ENCODE results near the gene HGS.

HGS gene

DNA sequence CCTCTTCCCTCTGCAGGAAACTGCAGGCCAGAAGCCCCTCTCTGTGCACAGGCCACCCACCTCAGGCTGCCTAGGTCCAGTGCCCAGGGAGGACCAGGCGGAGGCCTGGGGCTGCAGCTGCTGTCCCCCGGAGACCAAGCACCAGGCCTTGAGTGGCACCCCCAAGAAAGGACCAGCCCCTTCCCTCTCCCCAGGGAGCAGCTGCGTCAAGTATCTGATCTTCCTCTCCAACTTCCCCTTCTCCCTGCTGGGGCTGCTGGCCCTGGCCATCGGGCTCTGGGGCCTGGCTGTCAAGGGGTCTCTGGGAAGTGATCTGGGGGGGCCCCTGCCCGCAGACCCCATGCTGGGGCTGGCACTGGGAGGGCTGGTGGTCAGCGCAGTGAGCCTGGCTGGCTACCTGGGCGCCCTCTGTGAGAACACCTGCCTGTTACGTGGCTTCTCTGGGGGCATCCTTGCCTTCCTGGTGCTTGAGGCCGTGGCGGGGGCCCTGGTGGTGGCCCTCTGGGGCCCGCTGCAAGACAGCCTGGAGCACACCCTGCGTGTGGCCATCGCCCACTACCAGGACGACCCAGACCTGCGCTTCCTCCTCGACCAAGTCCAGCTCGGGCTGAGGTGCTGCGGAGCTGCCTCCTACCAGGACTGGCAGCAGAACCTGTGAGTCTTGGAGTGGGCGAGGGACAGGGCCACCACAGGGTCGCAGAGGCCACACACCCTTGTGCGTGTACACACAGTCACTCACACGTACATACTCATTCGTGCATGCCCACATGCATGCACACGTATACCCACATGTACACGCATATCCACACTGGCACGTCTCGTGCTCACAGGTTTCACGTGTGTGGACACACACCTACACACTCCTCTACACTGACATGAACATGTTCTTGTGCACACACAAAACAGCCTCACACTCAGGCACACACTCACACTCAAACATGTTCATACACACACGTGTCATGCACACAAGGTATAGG is 38.5 kb upstream of the HGS start:
- peaks cover 13% of the 10 kb centered on the region for H3K4me1 ChIP-seq (ENCODE audit: control insufficient read depth, insufficient read depth, low read length)
- H3K4me3 ChIP-seq (ENCODE audit: low read depth, low read length): no peak overlapping the region
- no peak overlapping the region for H3K9ac ChIP-seq (ENCODE audit: low read depth, low read length)
- peaks cover 27% of the 10 kb centered on the region for H3K27me3 ChIP-seq (ENCODE audit: control insufficient read depth, insufficient read depth, low read length)
- H3K36me3 ChIP-seq (ENCODE audit: control insufficient read depth, insufficient read depth, low read length): no peaks in the 10 kb centered on the region
- no peaks in the 10 kb centered on the region for H3K9me3 ChIP-seq (ENCODE audit: control insufficient read depth, insufficient read depth, low read length)
- no peak overlapping the region for H3K27ac ChIP-seq (ENCODE audit: low read depth, low read length)

DNA sequence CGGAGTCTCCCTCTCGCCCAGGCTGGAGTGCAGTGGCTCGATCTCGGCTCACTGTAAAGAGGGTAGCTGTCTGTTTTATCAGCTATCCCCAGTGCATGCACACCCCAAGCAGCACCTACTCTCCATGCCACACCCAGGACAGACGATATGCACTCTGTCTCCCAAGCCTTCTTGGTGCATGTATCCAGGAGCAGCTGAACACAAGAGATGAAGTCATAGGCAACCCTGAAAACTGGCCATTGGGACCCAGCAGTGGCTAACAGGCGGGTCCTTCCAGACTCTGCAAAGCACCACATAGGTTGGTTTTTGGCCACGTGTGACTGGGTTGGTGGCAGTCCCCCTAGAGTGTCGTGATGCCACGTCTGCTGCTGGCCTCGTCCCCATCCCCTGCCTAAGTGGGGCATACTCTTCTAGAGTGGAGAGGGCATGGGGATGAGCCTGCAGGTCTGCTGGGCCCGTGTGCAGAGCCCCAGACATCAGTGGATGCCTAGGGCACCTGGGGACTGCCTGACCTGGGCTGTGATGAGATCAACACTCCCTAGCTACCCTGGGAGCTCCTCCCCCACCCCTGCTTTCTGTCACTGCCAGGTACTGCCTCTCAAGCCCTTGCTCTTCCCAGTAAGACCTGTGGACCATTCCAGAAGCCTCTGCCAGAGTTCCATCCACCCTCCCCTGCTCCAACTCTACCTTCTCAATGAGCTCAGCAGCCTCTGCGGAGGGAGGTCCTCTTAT is 36.8 kb upstream of the HGS start:
- peak overlapping the region; percentile 54; the same call in 1 of the 2 replicates for H3K4me3 ChIP-seq (ENCODE audit: low read depth, low read length)
- peaks cover 13% of the 10 kb centered on the region for H3K4me1 ChIP-seq (ENCODE audit: control insufficient read depth, insufficient read depth, low read length)

DNA sequence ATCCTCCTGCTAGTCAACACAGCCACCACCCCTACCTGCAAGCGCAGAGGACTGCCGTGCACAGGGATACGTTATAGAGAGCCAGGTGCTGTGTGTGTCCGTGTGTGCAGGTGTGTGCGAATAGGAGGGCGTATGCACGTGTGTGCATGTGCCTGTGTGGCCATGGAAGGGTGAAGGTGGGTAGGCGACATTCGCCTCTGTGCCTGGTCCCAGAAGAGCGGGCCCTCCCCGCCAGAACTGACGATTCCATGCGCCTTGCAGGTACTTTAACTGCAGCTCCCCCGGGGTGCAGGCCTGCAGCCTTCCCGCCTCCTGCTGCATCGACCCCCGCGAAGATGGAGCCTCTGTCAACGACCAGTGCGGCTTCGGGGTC is 36.2 kb upstream of the HGS start:
- Histone ChIP-seq H3K4me1 (ENCODE audit: control insufficient read depth, insufficient read depth, low read length) (peaks cover 13% of the 10 kb centered on the region), H3K27me3 (ENCODE audit: control insufficient read depth, insufficient read depth, low read length) (peaks cover 27% of the 10 kb centered on the region), H3K9ac (ENCODE audit: low read depth, low read length) (no peak overlapping the region), H3K9me3 (ENCODE audit: control insufficient read depth, insufficient read depth, low read length) (no peaks in the 10 kb centered on the region), H3K27ac (ENCODE audit: low read depth, low read length) (no peak overlapping the region), H3K4me3 (ENCODE audit: low read depth, low read length) (peak overlapping the region; percentile 54), H3K36me3 (ENCODE audit: control insufficient read depth, insufficient read depth, low read length) (no peaks in the 10 kb centered on the region)

More for the DNA sequence above, 36.8 kb upstream of the HGS start:
- no peak overlapping the region for H3K27ac ChIP-seq (ENCODE audit: low read depth, low read length)
- H3K27me3 ChIP-seq (ENCODE audit: control insufficient read depth, insufficient read depth, low read length): peaks cover 27% of the 10 kb centered on the region
- no peaks in the 10 kb centered on the region for H3K36me3 ChIP-seq (ENCODE audit: control insufficient read depth, insufficient read depth, low read length)
- H3K9me3 ChIP-seq (ENCODE audit: control insufficient read depth, insufficient read depth, low read length): no peaks in the 10 kb centered on the region
- H3K9ac ChIP-seq (ENCODE audit: low read depth, low read length): no peak overlapping the region

DNA sequence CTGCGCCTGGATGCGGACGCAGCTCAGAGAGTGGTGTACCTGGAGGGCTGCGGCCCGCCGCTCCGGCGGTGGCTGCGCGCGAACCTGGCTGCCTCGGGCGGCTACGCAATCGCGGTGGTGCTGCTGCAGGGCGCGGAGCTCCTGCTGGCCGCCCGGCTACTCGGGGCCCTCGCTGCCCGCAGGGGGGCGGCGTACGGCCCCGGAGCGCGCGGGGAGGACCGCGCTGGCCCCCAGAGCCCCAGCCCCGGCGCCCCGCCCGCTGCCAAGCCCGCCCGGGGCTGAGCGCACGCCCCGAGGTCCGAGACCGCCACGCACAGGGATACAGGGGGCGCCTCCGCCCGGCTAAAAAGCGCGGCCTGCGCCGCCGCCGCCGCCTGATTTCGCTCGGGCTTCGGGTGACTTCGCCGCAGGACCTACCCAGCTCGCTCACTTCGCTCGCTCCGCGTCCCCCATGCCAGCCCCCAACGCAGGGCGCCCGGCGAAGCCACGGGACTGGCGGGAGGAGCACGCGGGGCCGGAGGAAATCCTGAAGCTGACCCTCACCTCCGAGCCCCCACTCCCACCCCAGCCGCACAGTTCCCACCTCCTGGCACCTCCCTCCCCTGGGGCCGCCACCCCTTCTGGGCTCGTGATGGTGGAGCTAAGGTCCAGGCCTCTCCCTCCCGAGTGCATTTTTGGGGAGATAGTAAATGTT is 35.7 kb upstream of the HGS start:
- peaks cover 16% of the 10 kb centered on the region for H3K4me1 ChIP-seq (ENCODE audit: control insufficient read depth, insufficient read depth, low read length)
- H3K4me3 ChIP-seq (ENCODE audit: low read depth, low read length): peak overlapping the region; percentile 54
- no peaks in the 10 kb centered on the region for H3K9me3 ChIP-seq (ENCODE audit: control insufficient read depth, insufficient read depth, low read length)
- no peak overlapping the region for H3K9ac ChIP-seq (ENCODE audit: low read depth, low read length)
- H3K27ac ChIP-seq (ENCODE audit: low read depth, low read length): no peak overlapping the region
- H3K27me3 ChIP-seq (ENCODE audit: control insufficient read depth, insufficient read depth, low read length): peaks cover 27% of the 10 kb centered on the region
- H3K36me3 ChIP-seq (ENCODE audit: control insufficient read depth, insufficient read depth, low read length): no peaks in the 10 kb centered on the region

DNA sequence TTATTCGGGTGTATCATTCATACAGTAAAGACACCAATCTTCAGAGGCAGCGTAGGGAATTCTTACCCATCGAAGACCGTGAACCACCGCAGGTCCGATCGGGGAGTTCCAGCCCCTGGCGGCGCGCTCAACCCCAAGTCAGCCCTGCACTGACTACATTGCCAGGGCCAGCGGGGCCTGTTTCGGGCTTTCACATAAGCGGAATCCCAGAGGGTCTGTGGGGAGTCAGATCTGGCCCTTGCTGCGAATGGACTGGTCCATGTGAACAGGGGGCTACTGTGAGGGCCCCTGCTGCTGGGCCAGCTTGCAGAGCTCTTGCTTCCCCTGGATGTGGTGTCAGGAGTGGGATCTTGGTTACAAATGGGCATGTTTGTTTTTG is 35.1 kb upstream of the HGS start:
- H3K27me3 ChIP-seq (ENCODE audit: control insufficient read depth, insufficient read depth, low read length): peaks cover 27% of the 10 kb centered on the region
- peaks cover 19% of the 10 kb centered on the region for H3K4me1 ChIP-seq (ENCODE audit: control insufficient read depth, insufficient read depth, low read length)
- no peak overlapping the region for H3K27ac ChIP-seq (ENCODE audit: low read depth, low read length)
- no peak overlapping the region for H3K9ac ChIP-seq (ENCODE audit: low read depth, low read length)
- H3K36me3 ChIP-seq (ENCODE audit: control insufficient read depth, insufficient read depth, low read length): no peaks in the 10 kb centered on the region
- H3K4me3 ChIP-seq (ENCODE audit: low read depth, low read length): peak overlapping the region; percentile 54
- H3K9me3 ChIP-seq (ENCODE audit: control insufficient read depth, insufficient read depth, low read length): no peaks in the 10 kb centered on the region

DNA sequence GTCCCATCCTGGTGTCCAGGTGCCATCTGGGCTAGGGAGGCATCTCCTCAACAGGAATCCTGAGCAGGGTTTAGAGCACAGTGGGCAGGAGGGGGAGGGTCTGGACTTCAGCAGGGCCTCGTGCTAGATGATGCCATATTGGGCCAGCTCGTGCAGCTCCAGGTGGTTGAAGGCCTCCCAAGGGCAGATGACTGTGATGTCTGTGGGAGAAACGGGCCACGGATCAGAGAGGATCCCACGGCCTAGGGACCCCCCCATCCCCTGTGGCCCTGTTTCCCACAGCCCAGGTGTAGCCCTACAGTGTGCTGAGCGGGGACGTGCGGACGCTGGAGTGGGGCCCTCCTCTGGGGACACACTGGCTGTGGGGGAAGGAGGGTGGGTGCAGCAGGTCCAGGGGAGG is 32.9 kb upstream of the HGS start:
- peaks cover 19% of the 10 kb centered on the region for H3K4me1 ChIP-seq (ENCODE audit: control insufficient read depth, insufficient read depth, low read length)
- no peak overlapping the region for H3K9ac ChIP-seq (ENCODE audit: low read depth, low read length)
- no peak overlapping the region for H3K4me3 ChIP-seq (ENCODE audit: low read depth, low read length)
- no peaks in the 10 kb centered on the region for H3K9me3 ChIP-seq (ENCODE audit: control insufficient read depth, insufficient read depth, low read length)
- H3K27me3 ChIP-seq (ENCODE audit: control insufficient read depth, insufficient read depth, low read length): peaks cover 27% of the 10 kb centered on the region
- H3K36me3 ChIP-seq (ENCODE audit: control insufficient read depth, insufficient read depth, low read length): no peaks in the 10 kb centered on the region
- no peak overlapping the region for H3K27ac ChIP-seq (ENCODE audit: low read depth, low read length)

DNA sequence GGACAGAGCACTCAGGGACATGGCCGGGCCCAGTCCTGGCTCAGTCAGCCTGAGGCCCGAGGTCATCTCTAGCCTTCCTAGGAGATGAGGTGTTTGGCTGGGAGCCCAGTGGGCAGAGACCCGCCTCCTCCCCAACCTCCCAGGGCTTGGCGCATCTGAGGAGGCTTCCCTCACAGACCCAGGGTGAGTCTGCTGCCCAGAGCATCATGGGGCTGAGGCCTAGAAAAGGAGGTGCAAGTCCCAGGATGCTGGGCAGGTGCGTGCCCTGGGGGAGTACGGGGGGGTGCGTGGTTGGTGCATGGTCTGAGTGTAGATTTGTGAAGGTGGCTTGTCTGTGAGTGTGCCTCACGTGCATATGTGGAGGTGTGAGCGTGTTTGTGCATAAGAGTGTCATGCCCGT is 32.1 kb upstream of the HGS start:
- no peak overlapping the region for H3K27ac ChIP-seq (ENCODE audit: low read depth, low read length)

DNA sequence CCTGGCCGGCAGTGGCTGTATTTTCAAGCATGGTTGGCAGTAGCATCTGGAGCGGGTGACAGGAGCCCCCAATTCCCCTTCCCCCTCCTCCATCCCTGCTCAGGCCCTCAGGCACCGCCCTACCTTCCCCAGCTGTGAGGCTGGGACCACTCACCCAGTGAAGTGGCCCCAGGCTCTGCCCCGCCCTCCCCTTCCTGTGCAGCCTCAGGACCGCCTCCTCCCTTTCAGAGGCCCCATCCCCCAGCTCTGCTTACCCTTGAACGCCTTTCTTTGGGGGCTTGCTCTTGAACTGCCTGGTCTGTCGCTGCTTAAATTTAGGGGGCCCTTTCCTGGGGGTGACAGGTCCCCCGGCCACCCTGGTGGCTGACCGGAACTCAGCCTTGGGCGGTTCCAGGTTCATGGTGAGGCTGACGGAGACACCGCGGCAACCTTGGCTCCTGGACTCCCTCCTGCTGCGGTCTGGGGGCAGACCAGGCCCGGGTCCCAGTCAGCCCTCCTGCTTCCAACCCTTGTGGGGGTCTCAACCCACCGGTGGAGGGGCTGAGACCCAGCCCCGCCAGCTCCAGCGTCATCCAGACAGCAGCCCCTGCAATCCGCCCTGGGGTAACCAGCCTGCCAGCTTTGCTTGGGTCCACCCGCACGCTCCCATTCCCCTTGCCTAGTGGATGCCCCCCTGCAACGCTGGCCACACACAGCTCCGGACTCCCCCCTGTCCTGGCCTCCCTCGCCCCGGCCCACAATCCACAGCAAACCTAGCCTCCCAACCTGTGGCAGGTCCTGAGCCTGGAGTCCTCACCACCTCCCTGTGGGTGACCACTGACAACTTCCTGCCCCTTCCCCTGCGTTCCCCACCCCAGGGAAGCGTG is 30.7 kb upstream of the HGS start:
- Histone ChIP-seq H3K9me3 (ENCODE audit: control insufficient read depth, insufficient read depth, low read length) (no peaks in the 10 kb centered on the region), H3K27me3 (ENCODE audit: control insufficient read depth, insufficient read depth, low read length) (peaks cover 13% of the 10 kb centered on the region), H3K9ac (ENCODE audit: low read depth, low read length) (0 out of 2 replicates have a peak overlapping the region, but pooled peaks have one; percentile 24), H3K36me3 (ENCODE audit: control insufficient read depth, insufficient read depth, low read length) (no peaks in the 10 kb centered on the region), H3K4me1 (ENCODE audit: control insufficient read depth, insufficient read depth, low read length) (peaks cover 10% of the 10 kb centered on the region), H3K4me3 (ENCODE audit: low read depth, low read length) (peak overlapping the region; percentile 26; the same call in 1 of the 2 replicates), H3K27ac (ENCODE audit: low read depth, low read length) (no peak overlapping the region)

More for the DNA sequence above, 32.1 kb upstream of the HGS start:
- Histone ChIP-seq H3K9me3 (ENCODE audit: control insufficient read depth, insufficient read depth, low read length) (no peaks in the 10 kb centered on the region), H3K4me1 (ENCODE audit: control insufficient read depth, insufficient read depth, low read length) (peaks cover 19% of the 10 kb centered on the region), H3K9ac (ENCODE audit: low read depth, low read length) (no peak overlapping the region), H3K27me3 (ENCODE audit: control insufficient read depth, insufficient read depth, low read length) (peaks cover 27% of the 10 kb centered on the region), H3K4me3 (ENCODE audit: low read depth, low read length) (no peak overlapping the region), H3K36me3 (ENCODE audit: control insufficient read depth, insufficient read depth, low read length) (no peaks in the 10 kb centered on the region)

DNA sequence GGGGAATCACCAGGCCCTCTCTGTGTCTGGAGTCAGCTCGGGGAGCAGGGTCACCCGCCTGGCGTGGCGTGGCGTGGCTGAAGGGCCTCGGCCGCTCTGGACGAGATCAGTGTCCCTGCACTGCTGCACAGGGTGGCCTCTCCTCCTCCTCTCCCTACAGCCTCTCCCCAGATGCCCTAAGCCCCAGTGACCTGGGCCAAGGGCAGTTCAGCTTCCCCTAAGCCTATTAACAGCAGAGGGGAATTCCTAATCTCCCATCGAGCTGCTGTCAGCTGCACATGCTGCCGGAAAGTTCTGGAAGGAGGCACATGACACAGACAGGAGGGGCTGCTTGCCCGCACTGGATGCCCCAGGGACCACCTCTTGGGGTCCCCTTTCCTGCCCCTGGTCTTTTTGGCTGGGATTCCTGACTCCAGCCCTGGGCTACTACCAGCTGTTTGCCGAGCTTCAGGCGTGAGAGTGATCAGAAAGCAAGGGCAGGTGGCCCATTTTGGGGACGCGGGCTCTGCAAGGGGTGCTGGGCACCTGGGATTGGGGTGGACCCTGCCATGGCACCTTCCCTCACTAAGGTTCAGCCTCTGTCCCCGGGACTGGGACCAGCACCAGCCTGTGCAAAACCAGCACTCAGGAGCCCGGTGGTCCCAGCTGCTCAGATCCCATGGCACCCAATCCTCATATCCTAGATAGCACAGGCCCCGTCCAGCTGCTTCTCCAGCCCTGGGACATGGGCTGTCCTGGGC is 28.3 kb upstream of the HGS start:
- Histone ChIP-seq H3K9me3 (ENCODE audit: control insufficient read depth, insufficient read depth, low read length) (no peaks in the 10 kb centered on the region), H3K36me3 (ENCODE audit: control insufficient read depth, insufficient read depth, low read length) (no peaks in the 10 kb centered on the region), H3K9ac (ENCODE audit: low read depth, low read length) (no peak overlapping the region), H3K27ac (ENCODE audit: low read depth, low read length) (no peak overlapping the region), H3K4me1 (ENCODE audit: control insufficient read depth, insufficient read depth, low read length) (peaks cover 7% of the 10 kb centered on the region), H3K4me3 (ENCODE audit: low read depth, low read length) (no peak overlapping the region), H3K27me3 (ENCODE audit: control insufficient read depth, insufficient read depth, low read length) (no peaks in the 10 kb centered on the region)

Measured in HUES48 (cell line).